ENCODE data around the gene SPRR1B. TPM values are rescaled to one million over a fixed set of nuclear protein-coding genes. Genes with fewer than 3 reads are reported as not detected.

The SPRR1B gene
- total RNA-seq, 1 donor from 2014 or later = 216 TPM

DNA sequence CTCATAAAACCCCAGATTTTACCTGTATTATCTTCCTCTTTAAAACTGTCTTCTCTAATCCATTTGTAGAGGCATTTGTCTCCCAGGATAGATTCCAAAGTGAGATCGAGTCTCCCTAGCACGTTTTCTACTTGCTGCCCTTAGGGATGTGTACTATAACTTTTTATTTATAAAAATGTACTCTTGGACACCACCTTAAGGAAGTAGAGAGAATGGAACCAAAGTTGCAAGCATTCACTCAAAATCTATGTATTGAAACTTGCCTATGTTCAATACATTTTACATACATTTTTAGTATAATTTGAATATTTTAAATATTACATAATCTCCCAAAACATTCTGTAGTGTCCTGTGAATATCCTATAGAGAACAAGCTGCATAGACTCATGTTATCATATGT lies 27.2 kb downstream of the SPRR1B start:
- Histone ChIP-seq H3K9me3 (no peaks in the 10 kb centered on the region), H3K27me3 (no peaks in the 10 kb centered on the region), H3K4me3 (no peak overlapping the region), H3K27ac (no peak overlapping the region), H3K4me1 (no peaks in the 10 kb centered on the region), H3K36me3 (no peaks in the 10 kb centered on the region)
- TF ChIP-seq, protein P1, sequence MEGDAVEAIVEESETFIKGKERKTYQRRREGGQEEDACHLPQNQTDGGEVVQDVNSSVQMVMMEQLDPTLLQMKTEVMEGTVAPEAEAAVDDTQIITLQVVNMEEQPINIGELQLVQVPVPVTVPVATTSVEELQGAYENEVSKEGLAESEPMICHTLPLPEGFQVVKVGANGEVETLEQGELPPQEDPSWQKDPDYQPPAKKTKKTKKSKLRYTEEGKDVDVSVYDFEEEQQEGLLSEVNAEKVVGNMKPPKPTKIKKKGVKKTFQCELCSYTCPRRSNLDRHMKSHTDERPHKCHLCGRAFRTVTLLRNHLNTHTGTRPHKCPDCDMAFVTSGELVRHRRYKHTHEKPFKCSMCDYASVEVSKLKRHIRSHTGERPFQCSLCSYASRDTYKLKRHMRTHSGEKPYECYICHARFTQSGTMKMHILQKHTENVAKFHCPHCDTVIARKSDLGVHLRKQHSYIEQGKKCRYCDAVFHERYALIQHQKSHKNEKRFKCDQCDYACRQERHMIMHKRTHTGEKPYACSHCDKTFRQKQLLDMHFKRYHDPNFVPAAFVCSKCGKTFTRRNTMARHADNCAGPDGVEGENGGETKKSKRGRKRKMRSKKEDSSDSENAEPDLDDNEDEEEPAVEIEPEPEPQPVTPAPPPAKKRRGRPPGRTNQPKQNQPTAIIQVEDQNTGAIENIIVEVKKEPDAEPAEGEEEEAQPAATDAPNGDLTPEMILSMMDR (IDR thresholded peaks at IDR 0.05) = no peak
- TF ChIP-seq POLR2AphosphoS5 (IDR thresholded peaks at IDR 0.05; ENCODE audit: insufficient read depth in 1 of 2, low read depth in 1 of 2) (no peak), POLR2A (IDR thresholded peaks at IDR 0.05) (no peak)
- no peak for DNase-seq (ENCODE audit: extremely low spot score in 2 of 2)
- intact Hi-C loops (cut with DNase I) = no loop called here

DNA sequence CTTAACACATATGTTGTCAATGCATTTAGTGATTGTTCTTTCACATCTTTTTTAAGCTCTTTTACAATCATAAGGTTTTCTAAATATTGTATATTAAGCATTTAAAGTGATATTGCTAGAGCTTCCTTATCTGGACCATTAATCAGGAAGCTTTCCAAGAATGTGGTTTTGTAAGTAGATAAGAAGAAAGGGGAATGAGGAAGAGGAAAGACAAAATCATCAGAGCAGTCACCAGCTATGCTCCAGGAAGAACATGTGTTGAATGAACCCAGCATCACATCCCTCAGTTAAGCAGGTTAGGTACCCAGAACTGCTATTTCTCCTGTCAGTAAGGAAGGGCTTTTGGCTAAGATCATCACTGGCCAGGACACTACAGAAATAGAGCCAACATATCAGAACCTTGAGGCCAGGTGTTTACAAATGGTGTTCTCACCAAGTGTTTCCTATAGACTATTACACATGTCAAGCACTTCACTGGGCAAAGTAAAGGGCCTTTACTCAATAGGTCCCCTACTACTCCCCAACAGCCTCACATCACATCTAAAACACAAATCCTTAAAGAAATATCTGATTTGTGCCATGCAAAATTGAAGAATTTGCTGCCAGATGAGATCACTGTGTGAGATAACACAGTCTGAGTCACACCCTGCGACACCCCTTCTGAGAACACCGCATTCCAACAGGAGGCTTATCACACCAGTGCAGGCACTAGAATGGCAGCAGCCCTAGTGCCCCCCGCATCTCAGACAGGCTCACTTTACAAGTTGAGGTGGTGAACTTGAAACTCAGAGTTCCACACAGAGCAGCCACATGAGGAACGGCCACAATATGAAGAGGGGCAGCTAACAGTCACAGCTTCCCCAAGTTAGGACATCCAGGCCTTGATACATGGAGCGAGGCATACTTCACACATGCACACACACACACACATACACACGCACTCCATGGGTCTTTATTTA lies 28.1 kb downstream of the SPRR1B start:
- no peaks in the 10 kb centered on the region for H3K27me3 ChIP-seq
- intact Hi-C loops (cut with DNase I) = no loop called here
- no peak overlapping the region for H3K4me3 ChIP-seq
- H3K27ac ChIP-seq = no peak overlapping the region
- no peaks in the 10 kb centered on the region for H3K36me3 ChIP-seq
- H3K9me3 ChIP-seq = no peaks in the 10 kb centered on the region
- H3K4me1 ChIP-seq = no peaks in the 10 kb centered on the region
- DNase-seq (ENCODE audit: extremely low spot score in 2 of 2) = no peak
- TF ChIP-seq, protein P1 (IDR thresholded peaks at IDR 0.05) = no peak
- TF ChIP-seq POLR2A (IDR thresholded peaks at IDR 0.05) (no peak), POLR2AphosphoS5 (IDR thresholded peaks at IDR 0.05; ENCODE audit: insufficient read depth in 1 of 2, low read depth in 1 of 2) (no peak)

DNA sequence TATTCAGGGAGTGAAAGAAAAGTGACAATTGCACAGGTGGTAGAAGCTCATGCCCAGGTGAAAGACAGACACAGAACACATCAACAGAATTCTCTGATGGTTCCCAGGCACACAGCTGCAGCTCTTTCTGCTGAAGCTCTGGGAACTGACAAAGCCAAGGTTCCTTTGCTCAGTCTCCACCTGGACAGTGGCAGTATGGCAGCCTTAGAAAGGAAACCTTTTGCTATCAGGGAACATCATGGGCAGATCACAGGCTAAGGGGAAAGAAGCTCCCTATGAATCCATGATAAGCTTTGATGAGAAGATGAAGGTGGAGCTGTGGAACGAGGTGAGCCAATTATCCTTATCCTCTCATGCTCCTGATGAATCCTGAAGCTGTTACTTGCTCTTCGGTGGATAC lies 39.2 kb downstream of the SPRR1B start:
- Histone ChIP-seq H3K9me3 (no peaks in the 10 kb centered on the region), H3K4me3 (no peak overlapping the region), H3K27ac (no peak overlapping the region), H3K27me3 (no peaks in the 10 kb centered on the region), H3K4me1 (no peaks in the 10 kb centered on the region), H3K36me3 (no peaks in the 10 kb centered on the region)
- TF ChIP-seq, protein P1 (IDR thresholded peaks at IDR 0.05) = no peak
- no peak for TF ChIP-seq POLR2A (IDR thresholded peaks at IDR 0.05)
- TF ChIP-seq POLR2AphosphoS5 (IDR thresholded peaks at IDR 0.05; ENCODE audit: insufficient read depth in 1 of 2, low read depth in 1 of 2) = no peak
- no peak for DNase-seq (ENCODE audit: extremely low spot score in 2 of 2)
- intact Hi-C loops (cut with DNase I) = no loop called here

DNA sequence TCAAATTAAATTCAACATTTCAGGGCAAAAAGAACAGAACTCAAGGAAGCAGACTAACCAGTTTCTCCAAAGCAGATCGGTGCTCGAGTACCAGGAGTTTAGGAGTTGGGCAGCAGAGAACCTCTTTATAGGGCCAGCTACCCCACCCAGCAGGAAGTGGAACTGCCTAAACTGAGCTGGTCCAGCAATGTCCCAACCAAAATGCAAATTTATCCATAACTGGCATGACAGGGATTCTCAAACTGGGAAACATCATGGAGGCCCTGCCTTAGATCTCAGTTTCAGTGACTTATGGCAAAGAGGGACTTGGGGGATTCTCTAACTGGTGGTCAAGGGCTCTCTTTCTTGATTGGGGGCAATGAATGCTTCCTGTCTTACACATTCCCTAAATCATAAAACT lies 40.5 kb downstream of the SPRR1B start, which contains the start of gene SPRR2B:
SPRR2B (minus strand) TSS at position 101 of the 400 bp plus-strand sequence. CDS start 772 bp downstream, outside the sequence.
- Histone ChIP-seq H3K27ac (no peak within 1 kb of the TSS), H3K4me3 (no peak within 1 kb of the TSS), H3K27me3 (no peaks in the 10 kb centered on the region), H3K36me3 (no peaks in the 10 kb centered on the region), H3K9me3 (no peaks in the 10 kb centered on the region), H3K4me1 (no peaks in the 10 kb centered on the region)
- TF ChIP-seq POLR2A (IDR thresholded peaks at IDR 0.05) = no peak
- TF ChIP-seq POLR2AphosphoS5 (IDR thresholded peaks at IDR 0.05; ENCODE audit: insufficient read depth in 1 of 2, low read depth in 1 of 2) = no peak
- TF ChIP-seq, protein P1 (IDR thresholded peaks at IDR 0.05) = no peak
- intact Hi-C loops (cut with DNase I) = no loop called here
- no peak for DNase-seq (ENCODE audit: extremely low spot score in 2 of 2)
